Activated CD4-positive, alpha-beta T cell treated with anti-CD3 and anti-CD28 coated beads for 4 hours (primary cell): ENCODE data around the gene CDH4.

Experiments
- DNase-seq, 2 donors: peaks; one replicate each; pipeline ENCODE4 v3.0.0-alpha.2; 2020

CDH4 gene

GRCh38 chr20:61304750-61305149, 52.7 kb downstream of the CDH4 start:
- DNase-seq: no peak

- DNase-seq: no peak
These were observed 54.9 kb downstream of the CDH4 start for GRCh38 chr20:61306937-61307475.

- DNase-seq: no peak
These were observed 55.8 kb downstream of the CDH4 start for GRCh38 chr20:61307686-61308476.

- no peak for DNase-seq
These were observed 56.4 kb downstream of the CDH4 start for GRCh38 chr20:61308477-61308774.

- no peak for DNase-seq
These were observed 58.9 kb downstream of the CDH4 start for GRCh38 chr20:61310954-61311353.

- DNase-seq: no peak
These were observed 59.8 kb downstream of the CDH4 start for GRCh38 chr20:61311656-61312387.

GRCh38 chr20:61312925-61313324, 60.9 kb downstream of the CDH4 start:
- DNase-seq: no peak

- no peak for DNase-seq
These were observed 61.3 kb downstream of the CDH4 start for GRCh38 chr20:61313396-61313795.

- DNase-seq: no peak
These were observed 62.4 kb downstream of the CDH4 start for GRCh38 chr20:61314326-61315010.

GRCh38 chr20:61315319-61315718, 63.3 kb downstream of the CDH4 start:
- DNase-seq: no peak

GRCh38 chr20:61316346-61316745, 64.3 kb downstream of the CDH4 start:
- no peak for DNase-seq

- DNase-seq: no peak
These were observed 66.0 kb downstream of the CDH4 start for GRCh38 chr20:61317966-61318530.

GRCh38 chr20:61320691-61321425, 68.8 kb downstream of the CDH4 start:
- DNase-seq: no peak

- DNase-seq: no peak
These were observed 69.4 kb downstream of the CDH4 start for GRCh38 chr20:61321481-61321880.

- no peak for DNase-seq
These were observed 70.2 kb downstream of the CDH4 start for GRCh38 chr20:61322151-61322865.

- no peak for DNase-seq
These were observed 72.8 kb downstream of the CDH4 start for GRCh38 chr20:61324906-61325305.

- DNase-seq: no peak
These were observed 73.7 kb downstream of the CDH4 start for GRCh38 chr20:61325718-61326117.

- no peak for DNase-seq
These were observed 77.0 kb downstream of the CDH4 start for GRCh38 chr20:61328911-61329558.

- DNase-seq: no peak
These were observed 78.4 kb downstream of the CDH4 start for GRCh38 chr20:61330441-61330840.

GRCh38 chr20:61331543-61331942, 79.5 kb downstream of the CDH4 start:
- DNase-seq: peak in 1 of 2 donors; percentile 6
